NCI-H1694 (cell line): ENCODE measurements around the gene ATP1A4.

Source experiments
- DNase-seq: peaks from one replicate; lab custom pipeline; 2025; lab: John Stamatoyannopoulos, UW

The ATP1A4 gene

DNA sequence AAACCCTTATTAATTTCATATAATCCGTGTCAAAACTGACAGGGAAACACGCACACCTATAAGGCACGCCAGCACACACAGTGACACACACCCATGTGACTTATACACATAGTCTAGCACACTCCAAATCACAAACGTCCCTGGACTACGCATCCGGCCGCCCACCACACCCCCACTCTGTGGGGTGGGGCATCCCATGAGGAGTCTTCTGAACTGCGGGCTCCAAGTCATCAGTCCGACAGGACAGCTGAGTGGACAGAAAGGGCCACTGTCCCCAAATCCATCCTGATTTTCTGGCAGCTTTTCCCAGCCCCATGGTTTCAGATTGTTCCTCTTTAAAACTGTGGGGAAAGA lies 54.6 kb downstream of the ATP1A4 start:
- DNase-seq: no peak

DNA sequence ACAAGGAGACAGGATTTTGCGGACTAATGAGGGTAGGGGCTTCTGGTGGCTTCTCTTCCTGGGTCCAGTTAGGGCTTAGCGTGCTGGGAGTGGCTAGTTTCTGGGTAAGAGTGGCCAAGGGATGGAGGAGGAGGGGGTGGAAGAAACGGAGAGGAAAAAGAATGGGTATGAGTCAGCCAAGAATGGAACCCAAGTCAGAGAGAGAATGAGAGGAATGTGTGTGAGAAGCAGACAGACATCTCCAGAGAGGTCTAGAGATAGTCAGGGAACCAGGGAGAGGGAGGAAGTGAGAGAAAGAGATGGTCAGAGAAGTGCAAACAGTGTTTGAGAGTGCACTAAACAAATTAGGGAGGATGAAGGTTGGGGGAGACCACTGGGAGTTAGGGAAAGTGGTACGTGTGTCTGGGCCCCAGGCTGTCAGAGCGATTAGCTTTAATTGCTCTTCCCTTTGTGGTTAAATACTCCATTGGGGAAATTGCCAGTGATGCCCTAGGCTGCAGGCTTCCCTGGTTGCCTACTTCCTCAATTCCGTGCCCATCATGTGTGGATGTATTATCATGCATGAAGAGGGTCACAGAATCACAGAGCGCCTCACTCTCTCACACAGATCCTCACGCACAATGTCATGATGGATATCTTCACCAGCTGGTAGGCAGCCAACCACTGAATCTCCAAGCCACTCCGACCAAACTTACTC lies 55.2 kb downstream of the ATP1A4 start:
- DNase-seq: no peak

DNA sequence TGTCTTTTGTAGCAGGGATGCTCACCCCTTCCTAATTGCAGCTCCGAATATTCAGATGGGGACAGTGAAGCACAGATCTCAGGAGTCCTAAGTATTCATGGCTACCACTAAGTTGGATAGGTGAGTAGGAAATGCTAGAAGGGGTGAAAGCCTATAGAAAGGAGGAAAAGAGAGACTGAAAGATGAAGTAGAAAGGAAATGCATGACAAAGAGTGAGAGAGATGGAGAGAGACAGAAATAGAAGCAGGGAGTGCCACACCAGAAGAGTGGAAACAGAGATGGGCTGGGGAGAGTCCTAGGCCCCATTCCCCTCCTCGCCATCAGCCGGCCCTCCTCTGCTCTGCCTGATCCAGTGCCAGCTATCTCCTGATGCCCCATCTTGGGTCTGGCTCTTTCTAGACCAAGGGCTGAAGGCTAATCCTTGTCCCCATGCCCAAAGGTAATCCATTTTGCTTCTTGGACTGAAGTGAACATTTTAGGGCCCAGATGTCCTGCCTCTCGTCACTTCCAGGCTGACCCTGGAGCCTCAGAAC lies 55.8 kb downstream of the ATP1A4 start:
- no peak for DNase-seq

DNA sequence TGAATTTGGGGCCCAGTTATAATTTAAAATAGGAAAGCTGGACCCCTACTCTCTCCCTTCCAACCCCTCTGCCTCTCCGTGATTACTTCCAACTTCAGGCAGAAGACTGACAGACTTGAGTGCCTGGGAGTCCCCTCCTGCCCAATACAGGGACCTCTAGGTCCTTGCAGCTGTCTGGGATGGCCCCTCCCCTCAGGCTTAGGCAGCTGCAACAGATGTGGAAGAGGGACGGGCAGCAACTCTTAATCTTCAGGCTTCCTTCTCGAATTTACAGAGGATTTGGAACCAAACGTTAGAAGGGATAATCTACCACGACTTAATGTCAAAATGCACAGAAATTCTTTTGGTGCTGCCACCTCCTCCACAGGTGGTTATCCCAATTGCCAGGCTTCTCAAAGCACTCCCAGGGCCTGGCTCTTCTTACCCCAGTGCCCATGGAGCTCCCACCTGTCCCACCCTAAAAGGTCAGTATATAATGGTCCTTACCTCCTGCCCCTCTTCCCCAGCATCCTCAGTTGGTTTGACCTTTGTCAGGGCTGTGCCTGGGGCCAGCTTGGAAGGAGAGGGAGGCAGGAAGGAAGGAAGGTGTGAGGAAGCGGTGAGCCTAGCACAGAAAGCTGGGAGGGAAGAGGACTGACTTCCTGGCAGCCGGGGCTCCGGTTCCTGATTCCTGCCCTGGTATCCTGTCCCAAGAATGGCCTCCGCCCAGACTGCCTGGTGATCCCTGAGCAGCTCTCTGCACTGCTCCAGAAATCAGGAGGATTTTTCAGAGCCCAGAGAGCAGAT lies 56.6 kb downstream of the ATP1A4 start:
- DNase-seq: no peak

DNA sequence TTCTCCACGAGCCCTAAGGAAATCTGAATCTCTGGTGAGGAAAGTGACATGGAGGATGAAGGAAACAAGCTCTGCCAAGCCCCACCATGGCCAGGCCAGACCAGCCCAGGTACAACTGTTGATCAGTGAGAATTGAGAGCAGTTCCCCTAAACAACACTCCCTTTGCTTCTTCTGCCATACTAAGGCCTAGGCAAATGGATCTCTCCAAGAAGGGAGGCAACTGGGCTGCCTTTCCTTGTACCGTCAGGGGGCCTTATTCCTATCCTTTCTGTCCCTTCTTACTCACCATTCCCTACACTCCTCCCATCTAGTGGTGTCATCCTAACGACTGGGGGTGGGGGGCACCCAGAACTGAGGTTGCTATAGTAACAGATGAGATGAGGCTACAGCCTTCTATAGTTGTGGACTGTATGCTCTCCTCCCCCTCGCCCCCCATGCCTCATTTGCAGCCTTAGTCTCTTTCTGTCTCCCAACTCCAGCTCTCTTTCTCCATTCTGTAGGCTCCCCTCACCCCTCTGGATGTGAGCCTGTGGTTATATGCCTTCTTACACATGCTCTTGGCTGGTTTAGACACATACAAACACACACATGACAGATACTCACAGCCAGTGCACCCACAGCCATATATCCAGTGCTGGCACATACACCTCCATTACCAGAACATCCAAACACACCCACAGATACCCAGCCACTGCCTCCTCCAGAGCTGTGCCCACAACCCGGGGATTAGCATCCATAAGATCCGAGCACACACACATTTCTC lies 57.3 kb downstream of the ATP1A4 start:
- DNase-seq: no peak

DNA sequence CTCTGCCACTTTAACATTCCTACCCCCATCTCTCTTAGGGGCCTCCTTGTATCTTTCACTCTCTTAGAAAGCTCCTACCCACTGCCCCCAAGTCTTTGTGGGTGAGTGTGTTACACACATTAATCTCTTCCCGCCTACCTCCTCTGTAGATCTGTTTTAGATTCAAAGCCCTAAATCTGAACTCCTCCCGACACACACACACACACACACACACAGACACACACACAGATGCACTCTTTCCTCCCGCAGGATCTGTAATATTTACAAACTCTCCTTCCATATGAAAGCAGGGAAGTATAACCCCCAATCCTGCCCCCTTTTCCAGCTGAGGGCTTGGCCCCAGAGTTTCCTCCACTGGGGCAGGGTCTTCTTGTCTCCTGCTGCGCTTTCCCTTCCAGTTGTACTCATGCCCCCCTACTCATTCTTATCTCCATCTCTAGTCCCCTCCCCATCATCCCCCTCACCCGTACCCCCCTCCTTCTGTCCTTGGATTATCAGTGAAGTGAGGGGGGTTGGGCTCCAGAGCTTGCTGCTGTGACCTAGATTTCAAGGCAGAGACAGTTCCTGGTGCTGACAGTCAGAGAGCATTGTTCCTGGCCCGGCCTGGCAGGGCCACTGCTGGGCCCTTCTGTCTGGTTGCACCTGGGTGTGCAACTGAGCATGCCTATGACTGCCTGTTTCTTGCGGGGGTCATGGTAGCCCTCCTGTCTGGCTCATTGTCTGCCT lies 58.1 kb downstream of the ATP1A4 start:
- no peak for DNase-seq

DNA sequence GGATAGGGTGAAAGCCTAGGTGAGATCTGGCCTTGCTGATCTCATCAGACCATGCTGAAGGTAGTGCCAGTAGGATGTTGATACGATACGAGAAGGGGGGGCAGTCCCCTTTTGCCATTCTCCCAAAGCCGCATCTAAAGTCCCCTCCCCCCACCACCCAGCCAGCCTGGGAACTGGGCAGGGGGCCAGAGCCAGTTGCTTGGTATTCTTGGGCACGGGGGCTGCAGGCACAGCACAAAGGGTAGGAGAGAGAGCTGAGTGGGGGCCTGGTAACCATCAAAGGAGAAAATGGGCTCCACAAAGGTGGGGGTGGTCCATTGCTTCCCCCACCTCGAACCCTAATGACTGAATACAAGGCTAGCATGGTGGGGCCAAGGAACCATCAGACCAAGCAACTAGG lies 59.2 kb downstream of the ATP1A4 start:
- no peak for DNase-seq

DNA sequence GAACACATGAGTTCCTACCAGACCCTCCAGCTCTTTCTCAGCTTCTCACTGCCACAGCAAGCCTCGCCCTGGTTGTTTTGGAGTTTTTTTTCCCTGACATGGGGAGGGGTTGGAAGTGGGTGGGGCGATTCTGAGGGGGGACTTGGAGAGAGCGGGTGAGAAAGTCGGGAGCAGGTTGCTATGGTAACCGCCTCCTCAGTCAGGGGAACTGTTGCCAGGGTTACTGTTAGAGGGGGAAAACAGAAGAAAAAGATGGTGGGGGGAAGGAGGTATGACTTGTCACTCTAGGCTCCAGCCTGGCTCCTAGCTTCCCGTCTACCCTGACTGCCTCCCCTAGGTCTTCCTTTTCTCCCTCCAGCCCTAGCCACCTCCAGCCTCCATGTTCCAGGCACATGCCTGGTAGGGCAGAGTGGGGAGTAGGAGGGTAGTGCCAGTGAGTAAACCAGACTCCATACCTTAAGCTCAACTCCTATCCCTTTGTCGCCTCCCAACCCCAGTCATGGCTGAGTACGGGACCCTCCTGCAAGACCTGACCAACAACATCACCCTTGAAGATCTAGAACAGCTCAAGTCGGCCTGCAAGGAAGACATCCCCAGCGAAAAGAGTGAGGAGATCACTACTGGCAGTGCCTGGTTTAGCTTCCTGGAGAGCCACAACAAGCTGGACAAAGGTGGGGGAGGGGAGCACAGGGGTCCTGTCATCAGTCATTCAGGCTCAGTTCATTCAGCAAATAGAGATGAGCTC lies 59.8 kb downstream of the ATP1A4 start:
- DNase-seq: no peak

DNA sequence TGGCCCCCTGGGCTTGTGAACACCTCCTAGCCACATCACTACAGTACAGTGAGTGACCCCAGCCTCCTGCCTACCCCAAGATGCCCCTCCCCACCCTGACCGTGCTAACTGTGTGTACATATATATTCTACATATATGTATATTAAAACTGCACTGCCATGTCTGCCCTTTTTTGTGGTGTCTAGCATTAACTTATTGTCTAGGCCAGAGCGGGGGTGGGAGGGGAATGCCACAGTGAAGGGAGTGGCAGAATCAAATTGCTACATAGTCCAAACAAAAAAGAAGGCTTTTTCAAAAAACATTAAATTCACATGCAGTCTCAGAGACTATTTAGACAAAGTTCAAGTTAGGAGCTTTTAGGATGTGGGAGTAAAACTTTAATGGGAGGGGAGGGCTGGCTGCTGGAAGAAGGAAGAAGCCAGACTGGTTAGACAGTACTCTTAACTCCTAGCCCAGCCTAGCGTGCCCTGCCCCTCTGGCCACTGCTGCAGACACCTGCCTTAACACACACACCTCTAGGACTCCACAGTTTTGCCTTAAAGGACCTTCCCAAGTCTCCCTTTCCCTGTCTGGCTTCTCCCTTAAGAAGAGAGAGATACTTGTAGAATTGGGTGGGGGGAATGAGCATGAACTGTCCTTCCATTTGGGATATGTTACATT lies 63.2 kb downstream of the ATP1A4 start:
- no peak for DNase-seq

DNA sequence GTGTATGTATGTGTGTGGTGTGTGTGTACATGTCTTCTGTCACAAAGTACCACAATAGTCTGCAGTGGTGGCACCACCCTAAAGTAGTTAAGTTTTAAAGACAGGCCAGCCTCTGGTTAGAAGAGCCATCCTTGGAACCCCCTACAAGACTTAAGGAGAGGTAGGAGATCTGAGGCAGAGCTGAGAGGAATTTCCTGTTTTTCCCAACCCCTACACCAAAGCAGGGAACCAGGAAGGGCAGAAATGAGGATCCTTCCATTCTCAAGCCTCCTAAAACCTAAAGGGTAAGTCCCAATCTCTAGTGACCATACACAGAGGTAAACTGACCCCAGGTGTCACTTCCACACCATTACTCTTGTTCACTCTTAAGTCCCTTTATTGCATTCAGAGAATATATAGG lies 64.9 kb downstream of the ATP1A4 start:
- DNase-seq: no peak

DNA sequence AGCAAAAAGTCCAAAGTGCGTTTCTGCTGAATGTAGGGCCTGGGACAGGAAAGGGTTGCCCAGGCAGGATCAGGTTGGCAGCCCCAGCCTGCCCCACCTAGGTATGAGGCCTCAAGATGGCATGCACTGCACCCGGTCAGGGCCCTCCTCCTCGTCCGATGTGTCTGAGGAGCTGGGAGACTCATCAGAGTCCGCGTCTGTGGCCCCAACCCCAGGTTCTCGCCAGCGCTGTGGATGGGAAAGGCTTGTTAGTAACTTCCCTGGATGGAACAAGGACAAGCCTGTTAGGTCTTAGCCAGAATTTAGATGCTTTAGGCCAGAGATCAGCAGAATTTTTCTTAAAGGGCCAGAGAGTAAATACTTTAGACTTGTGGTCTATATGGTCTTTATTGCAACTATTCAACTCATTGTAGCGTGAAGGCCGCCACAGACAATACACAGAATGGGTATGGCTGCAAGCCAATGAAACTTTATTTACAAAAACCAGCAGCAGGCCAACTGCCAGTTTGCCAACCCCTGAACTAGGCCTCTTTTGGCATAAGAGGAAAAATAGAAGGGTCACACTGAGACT lies 66.2 kb downstream of the ATP1A4 start:
- no peak for DNase-seq

DNA sequence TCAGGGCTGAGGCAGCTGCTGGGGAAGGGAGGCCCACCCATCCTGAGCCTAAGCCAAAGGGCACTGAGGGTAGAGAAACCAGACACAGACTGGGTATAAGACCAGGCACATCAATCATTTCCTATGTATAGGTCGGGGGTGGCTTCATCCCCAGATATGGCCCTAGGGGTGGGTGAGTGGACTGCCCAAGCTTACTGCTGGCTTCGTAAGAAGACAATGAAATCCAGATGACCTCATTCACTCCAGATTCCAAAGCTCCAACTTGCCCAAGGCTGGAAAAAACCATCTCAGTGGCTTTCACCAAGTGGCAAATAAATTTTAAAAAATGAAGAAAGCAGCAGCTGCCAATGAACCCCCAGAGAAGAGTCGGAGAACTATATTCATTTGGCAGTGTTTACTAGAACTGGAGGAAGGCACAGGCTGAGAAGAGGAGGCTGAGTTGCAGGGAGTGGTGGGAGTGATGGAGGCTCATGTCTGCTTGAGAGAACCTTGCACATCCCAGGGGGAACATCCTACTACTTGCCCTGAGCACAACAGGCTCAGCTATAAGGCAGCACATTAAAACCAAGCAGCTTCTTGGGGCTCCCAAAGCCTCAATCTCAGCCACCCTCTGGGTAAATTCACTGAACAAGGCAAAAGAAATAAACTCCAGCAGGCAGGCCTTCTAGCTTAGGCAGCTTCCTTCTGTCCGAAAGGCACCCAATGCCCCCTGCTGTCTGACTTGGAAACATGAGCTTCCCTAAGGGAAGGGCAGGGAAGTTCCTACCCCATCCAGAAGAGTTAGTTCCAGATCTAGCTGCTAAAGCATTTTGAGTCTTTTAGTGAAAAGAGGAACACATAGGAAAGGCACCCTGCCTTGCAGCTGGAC lies 67.9 kb downstream of the ATP1A4 start:
- DNase-seq: peak; percentile 28

DNA sequence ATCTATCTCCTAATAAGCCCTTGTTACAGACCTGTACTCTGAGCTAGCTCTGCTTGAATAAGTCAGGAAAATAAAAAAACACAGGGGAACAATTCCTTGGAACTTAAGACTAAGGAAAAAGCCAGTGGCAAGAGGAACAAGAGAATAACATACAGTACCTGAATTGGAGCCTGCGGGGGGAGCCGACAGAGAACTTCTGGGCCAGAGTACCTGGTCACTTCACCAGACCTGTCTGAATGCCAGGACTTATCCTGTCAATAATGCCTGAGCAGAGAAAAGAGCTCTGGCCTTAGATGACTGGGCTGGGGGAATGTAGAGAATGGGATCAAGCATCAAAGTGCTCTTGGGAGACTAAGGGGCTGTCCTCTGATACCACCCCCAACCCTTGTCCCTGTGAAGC lies 68.9 kb downstream of the ATP1A4 start:
- no peak for DNase-seq

DNA sequence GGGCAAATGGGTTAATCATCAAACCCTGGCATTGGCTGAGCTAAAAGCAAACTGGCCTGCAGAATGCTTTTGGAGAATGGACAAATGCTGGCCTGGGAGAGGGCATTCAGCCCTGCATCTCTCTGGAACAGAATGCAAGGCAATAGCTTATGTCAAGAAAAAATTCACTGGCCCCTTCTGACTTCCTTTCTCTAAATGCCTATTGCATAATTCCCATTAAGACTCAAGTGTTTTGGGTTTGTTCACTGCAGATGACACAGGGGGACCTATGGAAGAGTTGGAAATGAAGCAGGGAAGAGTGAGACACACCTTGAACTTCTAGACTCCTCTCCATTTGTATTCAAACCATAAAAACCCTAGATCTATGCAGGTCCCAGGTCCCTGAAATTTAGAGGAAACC lies 69.7 kb downstream of the ATP1A4 start:
- DNase-seq: no peak

DNA sequence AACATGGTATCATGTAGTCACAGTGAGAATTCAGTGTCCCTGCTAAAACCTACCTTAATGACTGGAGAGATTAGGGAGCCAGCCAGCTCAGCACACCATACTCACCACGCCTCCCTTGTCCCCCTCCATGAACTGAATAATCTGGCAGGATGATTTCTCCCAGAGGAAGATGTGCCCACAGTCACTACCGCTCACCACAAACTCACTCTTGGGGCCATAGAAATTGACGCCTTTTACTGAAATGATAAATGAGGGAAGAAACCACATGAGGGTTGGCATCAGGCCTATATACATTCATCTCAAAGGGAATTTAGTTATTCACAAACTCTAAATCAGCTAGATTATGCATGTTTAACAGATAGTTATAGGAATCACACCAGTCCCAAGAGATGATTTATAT lies 71.1 kb downstream of the ATP1A4 start:
- DNase-seq: no peak

DNA sequence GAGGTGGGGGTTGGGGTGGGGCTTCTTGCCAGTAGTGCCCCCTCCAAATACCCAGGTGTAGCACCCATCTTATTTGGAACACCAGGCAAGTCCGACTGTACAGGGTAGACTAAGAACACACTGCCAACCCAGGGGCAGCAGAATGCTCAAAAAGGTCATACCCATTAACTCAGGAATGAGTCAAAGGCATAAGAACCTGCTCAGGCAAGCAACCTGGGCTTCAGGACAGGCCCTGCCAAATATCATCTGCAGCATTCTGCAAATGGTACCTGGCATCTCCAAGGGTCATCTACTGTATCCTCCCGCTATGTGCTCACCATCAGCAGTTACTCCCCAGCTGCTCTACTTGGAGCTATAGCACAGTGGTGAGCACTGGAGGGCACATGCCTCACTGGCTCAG lies 73.2 kb downstream of the ATP1A4 start:
- no peak for DNase-seq

DNA sequence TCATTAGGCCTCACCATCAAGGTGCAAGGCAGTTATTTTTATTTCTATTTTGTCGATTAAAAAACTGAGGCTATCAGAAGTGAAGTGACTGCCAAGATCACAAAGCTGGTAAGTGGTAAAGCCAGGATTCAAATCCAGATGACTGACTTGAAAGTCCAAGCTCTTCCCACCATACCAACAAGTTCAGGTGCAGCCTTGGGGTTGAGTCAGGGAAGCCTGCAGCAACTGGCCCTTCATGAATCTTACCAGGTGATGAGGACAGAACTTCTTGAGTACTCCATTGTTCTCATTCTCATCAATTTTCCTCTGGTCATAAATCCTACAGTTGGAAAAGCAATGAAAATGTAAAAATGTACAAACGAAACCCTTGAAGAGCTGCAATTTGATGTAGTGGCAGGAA lies 73.9 kb downstream of the ATP1A4 start:
- DNase-seq: no peak

DNA sequence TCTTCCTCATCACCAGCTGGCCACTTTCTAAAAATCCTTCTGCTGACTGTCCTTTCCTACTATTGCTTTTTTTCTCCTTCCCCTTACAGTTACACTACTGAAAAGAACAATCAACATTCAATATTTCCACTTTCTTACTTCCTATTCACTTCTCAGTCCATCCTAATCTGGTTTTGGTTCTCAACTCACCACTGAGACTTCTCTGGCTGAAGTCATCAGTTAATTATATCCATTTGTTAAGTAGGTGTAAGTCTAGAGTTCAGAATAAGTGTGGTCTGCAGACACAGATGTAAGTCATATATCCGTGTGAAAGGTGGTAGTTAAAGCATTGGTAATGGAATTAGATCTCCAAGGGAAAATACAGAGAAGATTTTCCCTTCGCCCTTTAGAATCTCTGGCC lies 75.2 kb downstream of the ATP1A4 start:
- no peak for DNase-seq

DNA sequence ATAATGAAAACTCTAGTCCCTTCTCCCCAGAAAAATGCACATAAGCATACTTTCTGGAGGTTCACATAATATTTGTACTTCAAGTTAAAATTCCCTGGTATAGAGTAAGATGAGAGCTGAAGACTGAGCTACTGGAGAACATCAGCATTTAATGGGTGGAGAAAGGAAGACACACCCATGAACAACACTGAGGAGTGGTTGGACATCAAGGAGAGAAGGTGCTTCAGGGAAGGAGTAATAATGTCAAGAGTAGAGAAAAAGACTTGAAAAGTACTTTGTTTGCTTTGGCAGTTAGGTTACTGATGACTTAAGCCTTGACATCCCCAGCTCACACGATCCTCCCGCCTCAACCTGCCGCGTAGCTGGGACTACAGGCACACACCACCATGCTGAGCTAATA lies 75.6 kb downstream of the ATP1A4 start:
- no peak for DNase-seq

DNA sequence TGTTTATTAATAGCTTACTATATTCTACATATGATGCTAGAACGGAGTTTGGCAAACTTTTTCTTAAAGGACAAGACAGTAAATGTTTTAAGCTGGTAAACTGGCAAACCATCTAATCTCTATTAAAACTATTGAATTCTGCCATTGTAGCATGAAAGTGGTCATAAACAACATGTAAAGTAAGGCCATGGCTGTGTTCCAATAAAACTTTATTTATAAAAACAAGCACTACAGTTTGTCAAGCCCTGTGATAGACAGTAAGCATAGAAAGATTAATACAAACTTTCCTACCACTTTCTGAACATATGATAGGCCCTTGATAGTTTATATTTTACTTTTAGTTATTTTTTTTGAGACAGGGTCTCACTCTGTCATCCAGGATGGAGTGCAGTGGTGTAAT lies 76.2 kb downstream of the ATP1A4 start:
- DNase-seq: no peak
